ENCODE data around the gene ATP5F1D. TPM values are rescaled to one million over a fixed set of nuclear protein-coding genes. Genes with fewer than 3 reads are reported as not detected.

ATP5F1D gene
- total and polyA plus RNA-seq, 2 donors (not counting 1 experiment from before 2014, with no cell fraction given), result 150 to 166 TPM

GRCh38 chr19:1266916-1267476 is 25.4 kb downstream of the ATP5F1D start:
- intact Hi-C loops (cut with micrococcal nuclease), result loop anchor here (1.0 to 5.0 kb wide), 3 partner anchors 18 to 165 kb away; partner anchors contain the start of gene GPX4
- ChIA-PET CTCF (interaction anchor here (0.8 to 10.0 kb wide), 17 partner anchors 8 to 237 kb away, joined by 3 to 658 read pairs (median 4); partner anchors contain the start of genes ARHGAP45, ATP5F1D, FAM174C and GPX4), POLR2A (interaction anchor here (0.6 to 11.0 kb wide), 15 partner anchors 8 to 785 kb away, joined by 3 to 402 read pairs (median 4); partner anchors contain the start of genes ARHGAP45, ATP5F1D, FAM174C and GPX4)
- Histone ChIP-seq H3K36me3 (replicated peaks in 1 of 2; ENCODE audit: control extremely low read depth in 1 of 2, control insufficient read depth in 1 of 2, extremely low read depth in 1 of 2, insufficient read depth in 2 of 2, low read length in 1 of 2) (peaks cover 0 to 21% of the 10 kb centered on the region in 2 experiments), H3K79me2 (ENCODE audit: control insufficient read depth, insufficient read depth, low read length) (peaks cover 54% of the 10 kb centered on the region), H2AFZ (ENCODE audit: insufficient read depth, low read depth, low read length, poor library complexity, severe bottlenecking) (peak overlapping the region; percentile 48), H4K20me1 (ENCODE audit: control insufficient read depth, insufficient read depth, low read length, poor library complexity, severe bottlenecking) (peaks cover 46% of the 10 kb centered on the region), H3K4me3 (ENCODE audit: control extremely low read depth in 1 of 5, extremely low read depth in 1 of 5, insufficient read depth in 1 of 5, low read depth in 2 of 5, low read length in 4 of 5) (peak overlapping the region in 4 of 5 experiments; percentile 48 to 64 (median 58)), H3K9me3 (ENCODE audit: control extremely low read depth in 1 of 3, control insufficient read depth in 2 of 3, insufficient read depth in 1 of 3, low read length in 2 of 3) (no peaks in the 10 kb centered on the region), H3K27me3 (replicated peaks in 1 of 4; ENCODE audit: control extremely low read depth in 1 of 4, control insufficient read depth in 3 of 4, insufficient read depth in 4 of 4, low read length in 3 of 4) (no peaks in the 10 kb centered on the region), H3K4me1 (ENCODE audit: control insufficient read depth in 2 of 2, insufficient read depth in 2 of 2, low read length in 2 of 2) (peaks cover 79 to 88% of the 10 kb centered on the region in 2 donors), H3K4me2 (replicated peaks; ENCODE audit: low read depth, low read length, poor library complexity, severe bottlenecking) (peak overlapping the region; percentile 83), H3K27ac (ENCODE audit: low read length in 2 of 2) (peak overlapping the region; percentile 96 to 99), H3K9ac (ENCODE audit: low read length) (peak overlapping the region; percentile 57)
- H3K27ac Mint-ChIP-seq, result peak overlapping the region; percentile 100
- H3K4me1 Mint-ChIP-seq, result peaks cover 80% of the 10 kb centered on the region
- H3K27me3 Mint-ChIP-seq, result no peaks in the 10 kb centered on the region
- under 1% methylated on average over 55 of the region's 59 CpGs for WGBS (ENCODE audit: insufficient coverage)
- TF ChIP-seq, protein P1, sequence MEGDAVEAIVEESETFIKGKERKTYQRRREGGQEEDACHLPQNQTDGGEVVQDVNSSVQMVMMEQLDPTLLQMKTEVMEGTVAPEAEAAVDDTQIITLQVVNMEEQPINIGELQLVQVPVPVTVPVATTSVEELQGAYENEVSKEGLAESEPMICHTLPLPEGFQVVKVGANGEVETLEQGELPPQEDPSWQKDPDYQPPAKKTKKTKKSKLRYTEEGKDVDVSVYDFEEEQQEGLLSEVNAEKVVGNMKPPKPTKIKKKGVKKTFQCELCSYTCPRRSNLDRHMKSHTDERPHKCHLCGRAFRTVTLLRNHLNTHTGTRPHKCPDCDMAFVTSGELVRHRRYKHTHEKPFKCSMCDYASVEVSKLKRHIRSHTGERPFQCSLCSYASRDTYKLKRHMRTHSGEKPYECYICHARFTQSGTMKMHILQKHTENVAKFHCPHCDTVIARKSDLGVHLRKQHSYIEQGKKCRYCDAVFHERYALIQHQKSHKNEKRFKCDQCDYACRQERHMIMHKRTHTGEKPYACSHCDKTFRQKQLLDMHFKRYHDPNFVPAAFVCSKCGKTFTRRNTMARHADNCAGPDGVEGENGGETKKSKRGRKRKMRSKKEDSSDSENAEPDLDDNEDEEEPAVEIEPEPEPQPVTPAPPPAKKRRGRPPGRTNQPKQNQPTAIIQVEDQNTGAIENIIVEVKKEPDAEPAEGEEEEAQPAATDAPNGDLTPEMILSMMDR (IDR thresholded peaks at IDR 0.05), result peak; percentile 94
- TF ChIP-seq EZH2 (IDR thresholded peaks at IDR 0.05; ENCODE audit: borderline replicate concordance, insufficient read depth, low read depth, low read length, poor library complexity, severe bottlenecking), result no peak
- DNase-seq (peak; percentile 88), ATAC-seq (ENCODE audit: low read depth) (peak; percentile 4)
- H3K9me3 Mint-ChIP-seq (ENCODE audit: insufficient read depth), result no peaks in the 10 kb centered on the region
- H3K4me3 Mint-ChIP-seq, result peak overlapping the region; percentile 95
